H9 (cell line): Measurements from ENCODE around the gene EXOC2. TPM values are rescaled to one million over a fixed set of nuclear protein-coding genes. Genes with fewer than 3 reads are reported as not detected.

Experiments used
- DNase-seq: peaks from one replicate; pipeline ENCODE4 v3.0.0-alpha.2; 2017
- H2AFZ ChIP-seq: one replicate; pipeline ENCODE4 v1.6.1; 2013; ENCODE audit warnings: mild to moderate bottlenecking, low read length, control low read depth, moderate library complexity
- H2AK5ac ChIP-seq: 2 replicates; pipeline ENCODE4 v1.6.1; 2013; ENCODE audit warnings: low read length, control low read depth, mixed read lengths; ENCODE audit not compliant: insufficient read length
- H2BK120ac ChIP-seq: one replicate; pipeline ENCODE4 v1.6.1; 2013; ENCODE audit warnings: low read depth, mild to moderate bottlenecking, low read length, control low read depth, inconsistent platforms; ENCODE audit not compliant: poor library complexity, severe bottlenecking
- H2BK12ac ChIP-seq: 2 replicates; pipeline ENCODE4 v1.6.1; 2013; ENCODE audit warnings: low read length, control low read depth, mixed read lengths, low read depth; ENCODE audit not compliant: insufficient read length
- H2BK15ac ChIP-seq: 2 replicates; pipeline ENCODE4 v1.6.1; 2013; ENCODE audit warnings: low read depth, low read length, control low read depth
- H2BK20ac ChIP-seq: one replicate; pipeline ENCODE4 v1.6.1; 2013; ENCODE audit warnings: low read depth, mild to moderate bottlenecking, low read length, control low read depth, inconsistent platforms; ENCODE audit not compliant: poor library complexity, severe bottlenecking
- H2BK5ac ChIP-seq: 2 replicates; pipeline ENCODE4 v1.6.1; 2013; ENCODE audit warnings: low read length, control low read depth, mixed read lengths; ENCODE audit not compliant: insufficient read length
- H3K14ac ChIP-seq: 2 replicates; pipeline ENCODE4 v1.6.1; 2013; ENCODE audit warnings: low read length, control low read depth; ENCODE audit not compliant: insufficient read depth
- H3K18ac ChIP-seq: 2 replicates; pipeline ENCODE4 v1.6.1; 2013; ENCODE audit warnings: low read depth, mild to moderate bottlenecking, mixed read lengths, low read length, control low read depth; ENCODE audit not compliant: insufficient read length
- H3K23ac ChIP-seq: 2 replicates; pipeline ENCODE4 v1.6.1; 2013; ENCODE audit warnings: low read length, control low read depth, mixed read lengths, low read depth; ENCODE audit not compliant: insufficient read length
- H3K23me2 ChIP-seq: 2 replicates; pipeline ENCODE4 v1.6.1; 2013; ENCODE audit warnings: low read depth, mild to moderate bottlenecking, mixed read lengths, low read length, control low read depth; ENCODE audit not compliant: insufficient read length, poor library complexity, severe bottlenecking
- H3K27ac ChIP-seq: 2 replicates; pipeline ENCODE4 v1.5.1; 2013; ENCODE audit warnings: low read length, control low read depth, mixed read lengths, low read depth; ENCODE audit not compliant: insufficient read length
- H3K27me3 ChIP-seq: 2 replicates; pipeline ENCODE4 v1.6.1; 2013; ENCODE audit warnings: low read length, control low read depth, inconsistent platforms; ENCODE audit not compliant: insufficient read depth
- H3K4ac ChIP-seq: 2 replicates; pipeline ENCODE4 v1.6.1; 2013; ENCODE audit warnings: low read depth, mild to moderate bottlenecking, control low read depth, inconsistent platforms, low read length, moderate library complexity
- H3K4me1 ChIP-seq: 2 replicates; pipeline ENCODE4 v1.6.1; 2013; ENCODE audit warnings: low read length, control low read depth, inconsistent platforms; ENCODE audit not compliant: insufficient read depth
- H3K4me2 ChIP-seq: 2 replicates; pipeline ENCODE4 v1.6.1; 2013; ENCODE audit warnings: low read length, control low read depth, mixed read lengths; ENCODE audit not compliant: insufficient read length, insufficient read depth
- H3K56ac ChIP-seq: 2 replicates; pipeline ENCODE4 v1.6.1; 2013; ENCODE audit warnings: low read depth, mild to moderate bottlenecking, mixed read lengths, low read length, control low read depth; ENCODE audit not compliant: insufficient read length
- H3K79me1 ChIP-seq: 2 replicates; pipeline ENCODE4 v1.6.1; 2013; ENCODE audit warnings: low read depth, mild to moderate bottlenecking, moderate library complexity, low read length, control low read depth, inconsistent platforms; ENCODE audit not compliant: insufficient read depth, poor library complexity, severe bottlenecking
- H3K79me2 ChIP-seq: 2 replicates; pipeline ENCODE4 v1.6.1; 2013; ENCODE audit warnings: low read length, control low read depth, inconsistent platforms; ENCODE audit not compliant: insufficient read depth
- H3K9ac ChIP-seq: 2 replicates; pipeline ENCODE4 v1.6.1; 2013; ENCODE audit warnings: low read length, control low read depth, mixed read lengths; ENCODE audit not compliant: insufficient read length; ENCODE audit errors: extremely low read depth
- H3K9me3 ChIP-seq: one replicate; pipeline ENCODE4 v1.6.1; 2013; ENCODE audit warnings: low read depth, low read length, inconsistent platforms; ENCODE audit not compliant: control insufficient read depth
- H3T11ph ChIP-seq: one replicate; pipeline ENCODE4 v1.6.1; 2013; ENCODE audit warnings: mild to moderate bottlenecking, low read length, control low read depth, inconsistent platforms
- H4K20me1 ChIP-seq: one replicate; pipeline ENCODE4 v1.6.1; 2013; ENCODE audit not compliant: control insufficient read depth, insufficient read length, insufficient read depth
- H4K5ac ChIP-seq: 2 replicates; pipeline ENCODE4 v1.6.1; 2013; ENCODE audit warnings: low read depth, mild to moderate bottlenecking, mixed read lengths, low read length, control low read depth; ENCODE audit not compliant: insufficient read length
- H4K8ac ChIP-seq: replicated peaks from 2 replicates; pipeline ENCODE4 v1.6.1; 2013; ENCODE audit warnings: low read length, control low read depth, mixed read lengths, low read depth; ENCODE audit not compliant: insufficient read length
- H4K91ac ChIP-seq: 2 replicates; pipeline ENCODE4 v1.6.1; 2013; ENCODE audit warnings: low read depth, mild to moderate bottlenecking, moderate library complexity, mixed read lengths, low read length, control low read depth; ENCODE audit not compliant: insufficient read length
- H3K27ac Mint-ChIP-seq, 3 experiments: 2 replicates in 2 of 3; 3 replicates in 1 of 3; pipeline ENCODE4 v1.8.0; 2020 to 2021; ENCODE audit warnings: mixed read lengths in 3 of 3, mild to moderate bottlenecking in 1 of 3, moderate library complexity in 1 of 3
- H3K27me3 Mint-ChIP-seq: 2 replicates; pipeline ENCODE4 v1.8.0; 2021; ENCODE audit warnings: low read depth, mild to moderate bottlenecking, moderate library complexity, mixed read lengths
- H3K36me3 Mint-ChIP-seq, 3 experiments: 2 replicates in 2 of 3; 3 replicates in 1 of 3; pipeline ENCODE4 v1.8.0; 2020 to 2021; ENCODE audit warnings: low read depth in 3 of 3, mixed read lengths in 3 of 3; ENCODE audit not compliant: insufficient read depth in 1 of 3
- H3K4me1 Mint-ChIP-seq, 2 experiments: 2 replicates each; pipeline ENCODE4 v1.8.0; 2020; ENCODE audit warnings: mixed read lengths in 2 of 2
- H3K4me3 Mint-ChIP-seq, 2 experiments: 2 replicates in 1 of 2; 3 replicates in 1 of 2; pipeline ENCODE4 v1.8.0; 2020 to 2021; ENCODE audit warnings: mild to moderate bottlenecking in 2 of 2, mixed read lengths in 2 of 2, moderate library complexity in 1 of 2
- H3K9me3 Mint-ChIP-seq, 2 experiments: 2 replicates in 1 of 2; 3 replicates in 1 of 2; pipeline ENCODE4 v1.8.0; 2020; ENCODE audit warnings: mild to moderate bottlenecking in 2 of 2, mixed read lengths in 2 of 2, moderate library complexity in 1 of 2
- WGBS: extraction: QIAGEN DNeasy Blood & Tissue Kit; methylation state at CpG from one replicate; pipeline ENCODE4 v1.1.7; 2013; ENCODE audit warnings: missing lambda C conversion rate, low lambda C conversion rate, mixed read lengths; ENCODE audit not compliant: insufficient read length; ENCODE audit errors: extremely low coverage; 5-methylcytosine and 5-hydroxymethylcytosine counted together
- total RNA-seq: library from RNA; stranded (reverse); gene quantifications from 2 replicates; pipeline ENCODE4 v1.2.1, GENCODE V29; 2021
- TF ChIP-seq, protein P1 (sequence below): fragments of 200-600 bp; sonication (generic); conservative IDR thresholded peaks from 3 replicates; pipeline ENCODE4 v1.8.0; 2021; ENCODE audit warnings: antibody characterized with exemption, mild to moderate bottlenecking

The EXOC2 gene
- total RNA-seq, 1 experiment from 2014 or later, result 29.9 TPM

DNA sequence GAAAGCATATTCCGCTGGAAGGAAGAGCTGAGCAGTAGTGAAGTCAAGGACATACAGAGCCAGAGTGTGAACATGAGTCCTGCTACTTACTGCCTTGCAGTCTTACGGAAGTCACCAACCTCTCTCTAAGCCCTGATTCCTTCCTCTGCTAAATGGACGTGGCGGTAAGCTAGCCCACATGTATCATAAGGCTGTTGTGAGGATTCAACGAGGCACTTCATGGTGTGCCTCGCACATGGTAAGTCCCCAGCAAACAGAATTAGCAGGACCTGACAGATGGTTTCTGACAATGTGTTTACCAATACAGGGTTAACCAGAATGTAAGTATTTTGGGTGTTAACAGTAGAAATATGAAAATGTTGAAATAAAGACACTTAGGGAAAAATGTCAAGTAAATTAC, 208.2 kb downstream of the EXOC2 start:
- no peak overlapping the region for H2AK5ac ChIP-seq
- H2BK120ac ChIP-seq, result no peak overlapping the region
- no peaks in the 10 kb centered on the region for H3K79me2 ChIP-seq
- H3T11ph ChIP-seq, result no peak overlapping the region
- H3K14ac ChIP-seq, result no peak overlapping the region
- no CpG with 5 or more reads among the region's 6 CpGs for WGBS
- no peak overlapping the region for H3K27ac ChIP-seq
- Mint-ChIP-seq H3K4me3 (no peak overlapping the region), H3K27me3 (peaks cover 8% of the 10 kb centered on the region), H3K36me3 (peaks cover 34 to 69% (median 59%) of the 10 kb centered on the region in 3 experiments), H3K27ac (no peak overlapping the region; a peak in 1 of 7 replicates), H3K9me3 (peaks cover 20 to 52% of the 10 kb centered on the region in 2 experiments), H3K4me1 (no peaks in the 10 kb centered on the region)
- no peak overlapping the region for H2BK15ac ChIP-seq
- H3K9me3 ChIP-seq, result peaks cover 15% of the 10 kb centered on the region
- TF ChIP-seq, protein P1, sequence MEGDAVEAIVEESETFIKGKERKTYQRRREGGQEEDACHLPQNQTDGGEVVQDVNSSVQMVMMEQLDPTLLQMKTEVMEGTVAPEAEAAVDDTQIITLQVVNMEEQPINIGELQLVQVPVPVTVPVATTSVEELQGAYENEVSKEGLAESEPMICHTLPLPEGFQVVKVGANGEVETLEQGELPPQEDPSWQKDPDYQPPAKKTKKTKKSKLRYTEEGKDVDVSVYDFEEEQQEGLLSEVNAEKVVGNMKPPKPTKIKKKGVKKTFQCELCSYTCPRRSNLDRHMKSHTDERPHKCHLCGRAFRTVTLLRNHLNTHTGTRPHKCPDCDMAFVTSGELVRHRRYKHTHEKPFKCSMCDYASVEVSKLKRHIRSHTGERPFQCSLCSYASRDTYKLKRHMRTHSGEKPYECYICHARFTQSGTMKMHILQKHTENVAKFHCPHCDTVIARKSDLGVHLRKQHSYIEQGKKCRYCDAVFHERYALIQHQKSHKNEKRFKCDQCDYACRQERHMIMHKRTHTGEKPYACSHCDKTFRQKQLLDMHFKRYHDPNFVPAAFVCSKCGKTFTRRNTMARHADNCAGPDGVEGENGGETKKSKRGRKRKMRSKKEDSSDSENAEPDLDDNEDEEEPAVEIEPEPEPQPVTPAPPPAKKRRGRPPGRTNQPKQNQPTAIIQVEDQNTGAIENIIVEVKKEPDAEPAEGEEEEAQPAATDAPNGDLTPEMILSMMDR, result no peak
- no peak overlapping the region for H3K56ac ChIP-seq
- no peak overlapping the region for H4K8ac ChIP-seq
- no peak overlapping the region for H3K4me2 ChIP-seq
- H2BK12ac ChIP-seq, result no peak overlapping the region
- H3K27me3 ChIP-seq, result no peaks in the 10 kb centered on the region
- no peak for DNase-seq
- H3K23ac ChIP-seq, result no peak overlapping the region
- no peak overlapping the region for H2BK5ac ChIP-seq
- H3K79me1 ChIP-seq, result no peaks in the 10 kb centered on the region
- no peak overlapping the region for H3K9ac ChIP-seq
- no peak overlapping the region for H2AFZ ChIP-seq
- no peaks in the 10 kb centered on the region for H3K4me1 ChIP-seq
- no peak overlapping the region for H3K4ac ChIP-seq
- H4K91ac ChIP-seq, result no peak overlapping the region
- no peak overlapping the region for H3K18ac ChIP-seq
- H4K20me1 ChIP-seq, result no peaks in the 10 kb centered on the region
- no peak overlapping the region for H4K5ac ChIP-seq
- no peaks in the 10 kb centered on the region for H3K23me2 ChIP-seq
- no peak overlapping the region for H2BK20ac ChIP-seq
